Measurements from ENCODE around the gene CFAP90.

Gene CFAP90

DNA sequence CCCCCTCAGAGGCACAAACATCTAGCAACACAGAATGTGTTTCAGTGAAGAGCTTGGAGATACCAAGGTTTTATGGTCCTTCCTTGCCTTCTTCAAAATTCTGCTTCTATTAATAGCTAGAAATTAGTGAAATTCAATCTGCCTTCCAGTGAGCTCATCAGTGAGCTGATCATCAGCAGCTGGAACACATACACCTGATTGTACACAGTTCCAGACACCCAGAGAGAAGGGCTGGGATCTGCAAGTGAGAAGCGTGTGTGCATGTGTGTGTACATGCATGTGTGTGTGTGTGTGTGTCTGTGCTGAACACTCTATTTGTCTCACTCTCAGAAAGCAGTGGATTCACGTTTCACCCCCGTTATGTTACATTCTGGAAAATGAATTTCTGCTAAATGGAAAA, 28.5 kb downstream of the CFAP90 start:
- DNase-seq (ENCODE audit: low spot score) = no peak

DNA sequence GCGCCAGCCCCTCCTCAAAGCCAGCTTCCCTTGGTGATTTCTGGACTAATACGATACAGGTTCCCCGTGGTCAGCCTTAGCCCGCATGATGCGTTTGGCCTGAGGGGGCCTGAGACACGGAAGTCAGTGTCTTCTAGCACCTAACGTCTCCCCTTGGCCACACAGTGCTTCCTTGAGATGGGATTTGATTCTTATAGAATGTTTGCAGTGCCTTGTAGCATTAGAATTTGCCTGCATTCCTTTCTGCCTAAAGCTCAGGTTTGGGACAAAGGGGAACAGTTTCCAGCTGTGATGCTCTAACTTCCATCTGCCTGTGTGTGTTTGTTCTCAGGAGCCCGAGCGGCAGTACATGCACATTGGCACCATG, 34.4 kb downstream of the CFAP90 start:
- no peak for DNase-seq (ENCODE audit: low spot score)

DNA sequence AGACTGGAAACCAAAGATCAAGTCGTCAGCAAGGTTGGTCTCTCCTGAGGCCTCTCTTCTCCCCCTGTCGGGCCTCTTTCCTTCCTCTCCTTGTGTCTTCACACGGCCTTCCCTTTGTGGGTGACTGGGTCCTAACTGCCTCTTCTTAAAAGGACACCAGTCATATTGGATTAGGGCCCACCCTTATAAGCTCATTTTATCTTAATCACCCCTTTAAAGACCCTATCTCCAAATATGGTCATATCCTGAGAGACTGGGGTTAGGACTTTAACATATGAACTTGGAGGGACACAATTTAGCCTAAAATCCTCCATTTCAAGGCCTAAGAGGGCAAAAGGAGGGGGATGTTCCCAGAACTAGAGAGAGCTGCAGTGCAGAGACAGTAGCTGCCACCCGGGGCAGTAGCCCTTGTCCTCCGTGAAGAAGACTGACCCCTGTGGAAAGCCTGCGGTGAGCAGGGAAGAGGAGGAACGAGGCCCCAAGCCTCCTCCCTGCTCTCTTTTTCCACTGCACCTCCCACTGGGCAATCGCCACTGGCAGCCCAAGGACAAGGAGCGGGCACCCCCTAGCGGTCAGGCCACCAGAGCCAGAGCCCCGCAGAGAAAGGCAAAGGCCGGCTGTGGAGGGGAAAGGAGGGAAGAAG, 34.9 kb downstream of the CFAP90 start:
- peak; percentile 74 for DNase-seq (ENCODE audit: low spot score)

DNA sequence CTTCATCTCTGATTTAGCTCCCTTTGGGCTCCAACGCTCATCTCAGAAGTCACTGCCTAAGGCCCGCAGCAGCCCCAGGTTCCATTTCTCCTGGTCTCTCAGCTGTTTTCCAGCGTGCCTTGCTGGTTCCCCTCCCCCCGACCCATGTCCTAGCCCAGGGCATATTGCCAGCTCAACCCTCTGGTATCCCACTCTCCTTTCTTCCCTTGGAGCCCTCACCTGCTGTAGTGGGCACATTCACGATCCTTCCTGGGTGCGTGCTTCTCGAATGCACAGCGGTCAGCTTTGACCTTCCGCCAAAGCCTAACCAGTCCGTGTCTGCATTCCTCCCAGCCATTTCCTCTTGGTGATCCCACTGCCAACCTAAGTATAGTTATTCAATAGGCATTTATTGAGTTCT, 36.1 kb downstream of the CFAP90 start:
- DNase-seq (ENCODE audit: low spot score) = no peak

DNA sequence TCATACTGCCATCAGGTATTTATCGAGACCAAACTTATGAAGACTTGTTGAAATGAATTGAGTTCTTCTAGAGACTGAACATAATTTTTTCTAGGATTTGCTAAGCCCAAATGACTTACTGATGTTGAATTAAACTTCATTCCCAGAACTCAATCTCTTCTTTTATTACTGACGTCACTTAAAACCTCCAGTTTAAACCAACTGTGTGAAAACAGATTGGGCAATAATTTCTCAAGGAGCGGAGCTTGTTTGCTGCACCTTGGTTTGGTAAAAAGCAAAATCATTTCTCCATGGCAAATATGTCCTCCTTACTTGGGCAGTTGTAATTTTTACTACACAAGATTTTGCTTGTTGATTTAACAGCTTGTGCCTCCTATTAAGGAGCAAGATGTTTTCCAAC, 37.4 kb downstream of the CFAP90 start:
- DNase-seq (ENCODE audit: low spot score) = no peak

DNA sequence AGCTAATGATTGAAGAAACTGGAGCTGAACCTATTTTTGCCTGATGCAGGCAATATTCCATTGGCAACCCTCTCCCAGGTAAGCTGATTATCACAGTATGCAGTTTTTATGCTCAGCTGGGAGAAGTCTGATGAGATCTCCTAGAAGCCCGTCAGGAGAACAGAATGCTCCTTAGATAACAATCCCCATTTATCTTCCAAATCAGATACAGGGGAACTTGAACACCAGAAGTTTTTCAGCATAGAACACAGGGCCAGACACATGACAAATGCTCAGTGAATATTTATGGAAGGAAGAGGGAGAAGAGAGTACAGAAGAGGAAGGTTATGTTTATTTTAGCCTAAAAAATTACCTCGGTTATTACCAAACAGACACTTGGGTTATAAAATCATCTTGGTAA, 37.9 kb downstream of the CFAP90 start:
- DNase-seq (ENCODE audit: low spot score) = no peak

DNA sequence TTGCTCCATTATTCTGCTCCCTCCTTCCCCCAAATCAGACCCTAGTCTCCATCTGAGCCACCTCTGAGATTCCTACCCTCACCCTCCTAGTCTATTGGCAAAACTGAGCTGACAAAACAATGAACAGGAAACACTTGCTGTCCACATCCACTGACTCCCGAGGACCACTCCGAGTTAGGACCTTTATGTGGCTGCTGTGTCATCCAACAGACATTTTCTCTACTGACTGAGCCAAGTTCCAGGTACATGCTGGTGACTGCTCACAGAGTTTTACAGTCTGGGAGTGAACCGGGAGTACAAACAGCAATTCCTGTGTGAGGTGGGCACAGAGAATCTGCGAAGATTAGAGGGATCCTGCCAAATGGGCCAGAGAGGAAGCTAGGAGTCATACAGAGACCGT, 39.2 kb downstream of the CFAP90 start:
- DNase-seq (ENCODE audit: low spot score) = no peak

DNA sequence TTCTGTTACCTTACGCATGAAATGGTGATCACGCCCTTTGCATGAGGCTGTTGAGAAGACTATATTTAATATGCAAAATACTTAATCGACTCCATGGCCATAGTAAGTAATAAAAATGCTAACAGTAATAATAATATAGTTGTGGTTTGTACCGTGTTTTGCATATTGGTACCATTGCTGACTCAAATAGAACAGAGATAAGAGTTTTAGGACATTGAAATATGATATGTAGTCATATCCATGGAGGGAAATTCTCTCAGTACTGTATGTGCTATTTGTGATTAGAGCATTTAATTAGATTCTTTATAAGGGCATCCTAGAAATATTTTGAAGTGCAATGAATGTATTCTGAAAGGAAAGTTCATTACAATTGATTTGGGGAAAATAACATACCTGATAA, 41.9 kb downstream of the CFAP90 start:
- DNase-seq (ENCODE audit: low spot score) = no peak

DNA sequence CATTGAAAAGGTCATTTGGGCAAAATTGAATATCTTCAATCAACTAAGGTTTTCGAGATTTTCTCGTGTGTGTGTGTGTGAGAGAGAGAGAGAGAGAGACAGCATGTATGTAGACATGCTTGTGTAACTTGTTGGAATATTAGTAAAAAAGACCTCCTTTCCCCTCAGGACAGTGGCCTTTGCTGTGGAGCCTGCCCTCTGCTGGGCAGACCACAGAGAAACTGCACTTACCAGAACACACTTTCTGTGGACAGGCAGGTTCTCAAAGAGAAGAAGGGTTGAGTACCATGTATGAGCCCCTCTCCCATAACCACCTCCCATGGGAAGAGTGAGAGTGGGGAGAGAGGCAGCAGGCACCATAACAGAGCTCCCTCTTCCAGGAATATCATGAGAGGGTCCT, 45.6 kb downstream of the CFAP90 start:
- no peak for DNase-seq (ENCODE audit: low spot score)

DNA sequence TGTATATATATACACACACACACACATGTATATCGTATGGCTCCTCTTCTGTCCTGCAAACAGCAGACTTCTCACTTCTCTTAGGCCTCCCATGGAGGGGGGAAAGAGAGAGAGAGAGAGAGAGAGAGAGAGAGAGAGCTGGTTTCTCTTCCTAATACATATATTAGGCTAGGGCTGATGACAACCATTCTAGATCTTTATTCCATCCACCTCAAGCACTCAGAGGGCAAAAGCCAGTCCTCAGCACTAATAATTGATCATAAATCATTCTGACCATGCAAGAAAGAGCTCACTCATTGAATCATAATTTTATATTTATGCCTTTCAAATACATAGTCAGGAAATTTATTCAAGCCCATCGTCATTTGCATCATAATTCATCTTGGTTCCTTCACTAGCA, 47.0 kb downstream of the CFAP90 start:
- no peak for DNase-seq (ENCODE audit: low spot score)

DNA sequence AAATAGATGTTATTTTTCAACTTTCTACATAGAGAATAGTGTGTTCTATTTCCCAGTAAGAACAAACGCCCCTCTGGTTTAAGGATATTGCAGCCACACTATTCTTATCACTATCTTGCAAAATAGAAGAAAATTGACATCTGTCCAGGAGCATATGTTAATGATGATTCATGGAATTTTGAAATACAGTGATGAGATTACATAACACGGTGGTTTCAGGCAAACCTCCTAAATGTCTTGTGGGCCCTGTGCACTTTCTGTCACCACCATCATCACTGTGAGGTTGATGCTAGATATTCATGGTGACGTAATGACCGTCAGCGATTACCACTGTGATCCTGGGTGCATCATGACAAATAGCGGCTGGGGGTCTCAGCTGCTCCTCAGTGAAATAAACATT, 48.1 kb downstream of the CFAP90 start:
- no peak for DNase-seq (ENCODE audit: low spot score)

DNA sequence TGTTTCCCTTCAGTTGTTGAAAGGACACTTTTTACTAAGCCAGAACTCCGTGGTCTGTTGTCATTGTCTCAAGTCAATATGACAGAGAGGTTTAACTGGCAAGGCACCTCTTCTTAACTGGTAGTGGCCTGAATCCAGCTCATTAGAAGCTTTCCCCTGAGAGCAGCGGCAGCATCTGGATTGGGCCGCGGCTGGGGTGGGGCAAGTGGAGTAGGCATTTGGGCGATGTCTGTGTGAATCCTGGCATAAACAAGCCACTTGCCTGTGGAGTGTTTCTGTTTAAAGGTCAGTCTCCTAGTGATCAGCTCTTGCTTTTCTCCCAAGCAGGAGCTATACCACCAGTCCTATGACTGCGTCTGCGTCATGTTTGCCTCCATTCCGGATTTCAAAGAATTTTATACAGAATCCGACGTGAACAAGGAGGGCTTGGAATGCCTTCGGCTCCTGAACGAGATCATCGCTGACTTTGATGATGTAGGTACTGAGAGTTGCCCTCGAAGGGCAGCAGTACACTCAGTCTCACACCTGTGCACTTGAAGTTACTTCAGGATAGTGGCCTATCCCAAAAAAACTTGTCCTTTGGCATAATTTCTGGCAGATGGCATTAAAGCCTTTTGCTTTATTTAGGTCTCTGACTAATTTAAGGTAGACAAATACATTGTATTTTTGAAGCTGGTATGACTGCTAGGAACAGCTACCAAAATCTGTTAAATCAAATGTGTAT, 48.9 kb downstream of the CFAP90 start:
- peak; percentile 33 for DNase-seq (ENCODE audit: low spot score)

DNA sequence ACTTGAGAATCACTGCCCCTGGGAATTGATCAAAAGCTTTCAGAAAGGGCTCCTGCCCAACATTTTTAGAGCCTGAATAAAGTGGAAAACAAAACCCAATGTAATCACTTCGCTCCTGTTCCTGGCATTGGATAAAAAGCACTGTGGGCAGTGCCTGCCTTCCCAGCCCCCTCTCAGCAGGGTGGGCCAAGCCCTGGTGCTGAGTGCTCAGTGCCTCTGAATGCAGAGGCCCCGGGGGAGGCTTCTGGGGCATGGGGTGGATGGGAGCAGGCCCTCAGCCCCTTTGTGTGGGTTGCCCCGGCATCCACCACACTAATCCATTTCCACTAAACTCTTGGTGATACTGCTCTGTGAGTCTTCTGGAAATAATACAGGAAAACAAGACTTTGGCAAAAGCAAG, 55.6 kb downstream of the CFAP90 start:
- peak; percentile 42 for DNase-seq (ENCODE audit: low spot score)

DNA sequence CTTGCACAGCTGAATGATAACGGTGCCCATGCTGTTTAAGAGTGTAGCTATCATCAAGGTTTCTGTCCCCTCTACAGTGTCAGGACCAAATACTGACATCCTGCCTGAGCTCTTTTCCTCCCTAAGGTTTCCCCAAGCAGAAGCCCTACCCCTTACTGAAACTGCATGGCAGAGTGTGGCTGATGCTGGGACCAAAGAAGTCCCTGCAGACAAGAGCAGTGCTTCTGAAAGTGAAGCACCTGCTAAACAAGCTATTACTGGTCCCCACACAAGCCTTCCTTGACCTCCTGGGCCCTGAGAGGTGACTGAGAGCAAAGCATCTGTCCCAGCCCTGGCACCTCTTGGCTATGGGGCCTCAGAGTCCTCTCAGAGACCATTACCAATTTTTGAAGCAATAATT, 56.1 kb downstream of the CFAP90 start:
- DNase-seq (ENCODE audit: low spot score) = no peak

DNA sequence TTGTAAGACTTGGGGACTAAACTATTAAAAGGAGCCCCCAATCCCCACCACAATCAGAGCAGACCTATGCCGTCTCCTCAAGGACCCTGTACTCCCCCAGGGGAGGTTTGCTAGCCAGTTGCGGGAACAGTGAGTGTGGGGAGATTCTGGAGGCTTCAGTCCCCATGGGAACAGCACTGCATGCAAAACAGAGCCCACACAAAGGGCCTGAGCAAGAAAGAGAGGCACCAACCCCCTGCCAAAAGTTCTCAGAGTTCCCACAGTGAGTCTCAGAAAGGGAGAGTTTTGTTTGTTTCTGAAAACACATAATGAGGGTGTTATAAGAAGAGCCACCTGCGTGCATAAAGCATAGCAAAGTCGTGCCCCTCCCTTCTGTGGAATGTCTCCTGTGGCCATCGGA, 56.6 kb downstream of the CFAP90 start:
- DNase-seq (ENCODE audit: low spot score) = peak; percentile 59

DNA sequence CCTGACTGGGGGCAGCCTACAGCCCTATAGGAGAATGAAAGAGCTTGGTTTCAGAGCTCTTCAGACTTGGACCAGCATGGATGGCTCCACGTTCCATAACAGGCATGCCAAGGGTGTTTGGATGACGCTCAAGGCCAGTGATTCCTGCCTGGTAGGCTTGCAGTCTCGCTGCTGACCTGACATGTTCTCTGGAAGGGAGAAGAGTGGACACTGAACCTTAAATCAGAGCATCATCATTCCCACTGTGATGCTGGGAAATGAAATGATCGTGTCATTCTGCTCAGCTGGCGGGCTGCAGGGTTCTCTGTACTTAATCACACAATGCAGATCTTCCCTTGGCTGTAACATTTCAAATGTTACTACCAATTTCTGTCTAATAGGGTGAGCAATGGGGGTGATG, 57.0 kb downstream of the CFAP90 start:
- DNase-seq (ENCODE audit: low spot score) = peak; percentile 15

DNA sequence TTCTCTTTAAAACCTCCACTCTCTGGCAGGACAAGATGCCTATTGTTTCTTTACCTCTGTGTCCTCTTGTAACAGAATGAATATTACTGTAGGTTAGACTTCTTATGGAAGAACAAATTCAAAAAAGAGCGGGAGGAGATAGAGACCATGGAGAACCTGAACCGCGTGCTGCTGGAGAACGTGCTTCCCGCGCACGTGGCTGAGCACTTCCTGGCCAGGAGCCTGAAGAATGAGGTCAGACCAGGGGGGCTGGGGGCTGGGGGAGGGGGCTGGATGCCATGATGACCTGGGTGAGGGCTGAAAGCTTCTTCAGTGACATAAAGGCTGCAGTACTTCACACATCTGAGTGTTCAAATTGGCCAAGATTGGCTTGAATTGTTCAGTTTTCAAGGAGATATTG, 61.4 kb downstream of the CFAP90 start:
- DNase-seq (ENCODE audit: low spot score) = no peak

DNA sequence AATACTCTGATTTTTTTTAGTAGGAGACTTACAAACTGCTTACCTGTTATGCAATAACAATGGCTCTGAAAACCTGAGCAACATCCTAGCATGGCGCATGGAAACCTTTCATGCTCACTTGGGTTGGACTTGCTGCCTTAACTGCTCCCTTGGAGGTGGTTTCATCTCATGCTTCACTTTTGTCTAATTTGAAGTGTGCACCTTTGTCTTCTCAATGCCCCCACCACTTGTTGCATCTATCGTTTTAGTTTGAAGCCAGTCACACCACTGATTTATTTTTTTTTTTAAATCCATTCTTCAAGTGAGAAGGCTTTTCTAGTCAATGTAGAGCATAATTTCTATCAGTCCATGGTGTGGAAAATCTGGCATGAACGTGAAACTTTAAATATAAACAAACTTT, 63.2 kb downstream of the CFAP90 start:
- no peak for DNase-seq (ENCODE audit: low spot score)

DNA sequence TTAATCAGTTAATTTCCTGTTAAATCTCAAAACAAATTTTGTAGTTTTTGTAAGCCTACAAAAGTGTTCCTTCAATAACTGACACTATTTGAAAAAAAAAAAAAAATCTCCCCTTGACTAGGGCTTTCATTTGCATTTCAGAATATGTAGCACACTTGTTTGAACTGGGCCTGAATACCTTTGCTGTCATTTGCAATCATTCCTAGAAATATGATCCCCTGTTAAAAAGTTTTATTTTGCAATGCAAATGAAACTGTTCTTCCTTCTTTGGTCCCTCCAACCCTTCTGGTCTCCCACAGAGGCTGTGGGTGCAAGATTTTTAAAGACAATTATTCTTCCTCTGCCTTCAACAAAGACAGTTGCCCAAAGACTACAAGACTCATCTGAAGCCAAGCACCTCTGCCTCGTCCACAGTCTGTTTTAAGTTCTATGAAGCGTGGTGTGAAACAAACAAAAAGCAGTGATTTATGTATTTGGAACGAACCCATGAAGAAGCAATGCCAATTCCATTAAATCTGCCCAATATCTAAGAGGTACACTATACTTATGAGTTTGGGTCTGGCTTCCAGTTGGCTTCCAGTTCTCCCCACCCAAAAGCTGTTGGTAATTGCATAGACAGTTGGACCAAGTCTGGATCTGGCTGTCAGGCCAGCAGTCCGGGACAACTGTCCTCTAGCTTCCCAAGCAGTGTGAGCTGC, 66.1 kb downstream of the CFAP90 start:
- DNase-seq (ENCODE audit: low spot score) = no peak

DNA sequence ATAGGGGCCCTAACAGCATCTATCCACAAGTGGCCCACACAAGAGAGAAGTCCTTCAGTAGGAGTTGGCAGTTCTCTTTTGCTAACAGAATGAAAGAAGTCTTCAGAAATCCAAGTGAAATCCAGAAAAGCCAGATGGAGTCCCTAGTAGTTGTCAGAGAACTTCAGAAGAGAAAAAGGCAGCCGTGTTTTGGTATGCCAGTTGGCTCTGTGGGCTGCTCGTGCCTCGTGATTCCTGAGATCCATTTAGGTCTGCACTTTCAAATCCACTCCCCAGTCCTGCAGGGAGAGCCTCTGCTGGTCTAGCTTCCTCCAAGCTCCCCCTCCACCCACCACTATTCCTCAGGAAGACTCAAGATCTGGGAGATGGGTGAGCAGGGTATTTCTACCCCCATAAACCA, 69.0 kb downstream of the CFAP90 start:
- no peak for DNase-seq (ENCODE audit: low spot score)
